Sigmoid colon (tissue), 7 donors: ENCODE measurements around the gene NOL11. TPM values are rescaled to one million over a fixed set of nuclear protein-coding genes. Genes with fewer than 3 reads are reported as not detected.

ENCODE experiments used
- DNase-seq: peaks from one replicate; pipeline ENCODE4 v3.0.0-alpha.2; 2019
- H3K27ac ChIP-seq, 4 donors: fragments of 200-600 bp; sonication (generic); one replicate each; pipeline ENCODE4 v1.5.1; 2016 to 2019; ENCODE audit warnings: mild to moderate bottlenecking in 1 of 4
- H3K27me3 ChIP-seq, 3 donors: fragments of 200-600 bp; sonication (generic); one replicate each; pipeline ENCODE4 v1.5.1; 2019; ENCODE audit warnings: mild to moderate bottlenecking in 1 of 3
- H3K36me3 ChIP-seq, 4 donors: fragments of 200-600 bp; sonication (generic); one replicate each; pipeline ENCODE4 v1.5.1; 2016 to 2019
- H3K4me1 ChIP-seq, 4 donors: fragments of 200-600 bp; sonication (generic); one replicate each; pipeline ENCODE4 v1.5.1; 2017 to 2019
- H3K4me3 ChIP-seq, 4 donors: fragments of 200-600 bp; sonication (generic); one replicate each; pipeline ENCODE4 v1.5.1; 2017 to 2019; ENCODE audit warnings: mild to moderate bottlenecking in 2 of 4, moderate library complexity in 1 of 4
- H3K9me3 ChIP-seq, 4 donors: fragments of 200-600 bp in 3 of 4; sonication (generic) in 3 of 4; one replicate each; pipeline versions ENCODE4 v1.5.1 to v1.6.1; 2013 to 2019
- EP300 ChIP-seq, 4 donors: sonication (generic); formaldehyde crosslinking; IDR thresholded peaks; one replicate each; pipeline ENCODE4 v1.6.1; 2017; ENCODE audit warnings: antibody characterized with exemption in 4 of 4
- POLR2A ChIP-seq, 2 donors: fragments of 450-650 bp; IDR thresholded peaks; one replicate each; pipeline ENCODE4 v1.6.1; 2016; ENCODE audit warnings: antibody characterized with exemption in 2 of 2, mild to moderate bottlenecking in 2 of 2, moderate library complexity in 2 of 2
- POLR2AphosphoS5 ChIP-seq, 4 donors: sonication (generic); formaldehyde crosslinking; IDR thresholded peaks; one replicate each; pipeline ENCODE4 v1.6.1; 2017; ENCODE audit warnings: antibody characterized with exemption in 4 of 4
- WGBS, 2 donors: extraction: QIAGEN DNeasy Blood & Tissue Kit; methylation state at CpG; one replicate each; pipeline ENCODE4 v1.1.7; 2013; 5-methylcytosine and 5-hydroxymethylcytosine counted together
- intact Hi-C: fragments of 100-400 bp; cut with DNase I; formaldehyde crosslinking; loops from one replicate; pipeline ENCODE4 v1.15.1; 2023
- polyA plus RNA-seq, 3 donors: library from polyadenylated mRNA; stranded (reverse); fragments of 200-250 nt; gene quantifications; one replicate each; pipeline ENCODE4 v1.2.3, GENCODE V29; 2013
- total RNA-seq, 4 donors: library from RNA; depleted of rRNA; stranded (reverse); fragments of >200 nt; gene quantifications; one replicate each; pipeline ENCODE4 v1.1.0, GENCODE V29; 2016
- TF ChIP-seq, protein P1 (sequence below), 4 experiments: fragments of 450-650 bp in 3 of 4; fragments of 200-600 bp in 1 of 4; IDR thresholded peaks; one replicate each; pipeline ENCODE4 v1.5.1; 2016 to 2019; ENCODE audit warnings: antibody characterized with exemption in 4 of 4, mild to moderate bottlenecking in 3 of 4, moderate library complexity in 2 of 4
- donor health status: healthy with polysubstance abuse.
- donor health status: Bipolar disorder and iron deficiency.
- donor health status: healthy.

Gene NOL11
- total and polyA plus RNA-seq, 7 donors: 13.8 to 34.2 (median 23.5) TPM

DNA sequence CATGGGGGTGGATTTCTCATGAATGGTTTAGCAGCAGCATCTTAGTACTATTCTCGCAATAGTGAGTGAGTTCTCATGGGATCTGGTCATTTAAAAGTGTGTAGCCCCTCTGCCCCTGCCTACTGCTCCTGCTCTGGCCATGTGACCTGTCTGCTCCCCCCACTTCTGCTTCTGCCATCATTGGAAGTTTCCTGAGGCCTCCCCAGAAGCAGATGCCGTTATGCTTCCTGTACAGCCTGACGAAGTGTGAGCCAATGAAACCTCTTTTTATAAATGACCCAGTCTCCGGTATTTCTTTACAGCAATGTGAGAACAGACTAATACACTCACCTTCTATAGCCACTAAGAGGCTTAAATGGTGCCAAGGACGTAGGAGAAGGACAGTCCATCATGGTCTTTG is 51.5 kb downstream of the NOL11 start:
- Histone ChIP-seq H3K27me3 (no peaks in the 10 kb centered on the region), H3K9me3 (no peaks in the 10 kb centered on the region), H3K27ac (no peak overlapping the region), H3K4me3 (no peak overlapping the region), H3K36me3 (no peaks in the 10 kb centered on the region), H3K4me1 (no peaks in the 10 kb centered on the region)
- 72 to 82% methylated on average over 5 of the region's 5 CpGs for WGBS, 2 donors
- intact Hi-C loops: no loop called here
- no peak for DNase-seq
- no peak for TF ChIP-seq POLR2A (IDR thresholded peaks at IDR 0.05)
- TF ChIP-seq EP300 (IDR thresholded peaks at IDR 0.05): no peak
- TF ChIP-seq, protein P1, sequence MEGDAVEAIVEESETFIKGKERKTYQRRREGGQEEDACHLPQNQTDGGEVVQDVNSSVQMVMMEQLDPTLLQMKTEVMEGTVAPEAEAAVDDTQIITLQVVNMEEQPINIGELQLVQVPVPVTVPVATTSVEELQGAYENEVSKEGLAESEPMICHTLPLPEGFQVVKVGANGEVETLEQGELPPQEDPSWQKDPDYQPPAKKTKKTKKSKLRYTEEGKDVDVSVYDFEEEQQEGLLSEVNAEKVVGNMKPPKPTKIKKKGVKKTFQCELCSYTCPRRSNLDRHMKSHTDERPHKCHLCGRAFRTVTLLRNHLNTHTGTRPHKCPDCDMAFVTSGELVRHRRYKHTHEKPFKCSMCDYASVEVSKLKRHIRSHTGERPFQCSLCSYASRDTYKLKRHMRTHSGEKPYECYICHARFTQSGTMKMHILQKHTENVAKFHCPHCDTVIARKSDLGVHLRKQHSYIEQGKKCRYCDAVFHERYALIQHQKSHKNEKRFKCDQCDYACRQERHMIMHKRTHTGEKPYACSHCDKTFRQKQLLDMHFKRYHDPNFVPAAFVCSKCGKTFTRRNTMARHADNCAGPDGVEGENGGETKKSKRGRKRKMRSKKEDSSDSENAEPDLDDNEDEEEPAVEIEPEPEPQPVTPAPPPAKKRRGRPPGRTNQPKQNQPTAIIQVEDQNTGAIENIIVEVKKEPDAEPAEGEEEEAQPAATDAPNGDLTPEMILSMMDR (IDR thresholded peaks at IDR 0.05): no peak
- TF ChIP-seq POLR2AphosphoS5 (IDR thresholded peaks at IDR 0.05): no peak

DNA sequence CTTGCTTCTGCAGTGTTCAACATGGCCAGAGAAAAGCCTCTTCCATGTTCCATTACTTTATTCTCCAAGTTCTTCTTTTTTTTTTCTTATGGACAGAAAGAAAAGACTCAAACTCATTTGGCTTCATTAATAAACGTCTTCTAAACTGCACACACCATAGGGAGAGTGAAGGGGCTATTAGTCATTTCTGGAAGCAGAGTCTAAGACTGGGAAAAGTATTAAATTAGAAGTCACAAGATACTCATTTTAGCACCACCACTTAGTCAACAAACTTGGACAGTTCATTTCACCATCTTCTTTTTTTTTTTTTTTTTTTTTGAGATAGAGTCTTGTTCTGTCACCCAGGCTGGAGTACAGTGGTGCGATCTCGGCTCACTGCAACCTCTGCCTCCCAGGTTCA is 52.8 kb downstream of the NOL11 start:
- intact Hi-C loops: no loop called here
- Histone ChIP-seq H3K27me3 (no peaks in the 10 kb centered on the region), H3K9me3 (no peaks in the 10 kb centered on the region), H3K27ac (no peak overlapping the region), H3K36me3 (no peaks in the 10 kb centered on the region), H3K4me1 (no peaks in the 10 kb centered on the region), H3K4me3 (no peak overlapping the region)
- 86 to 87% methylated on average over 3 of the region's 3 CpGs for WGBS, 2 donors
- DNase-seq: no peak
- TF ChIP-seq POLR2AphosphoS5 (IDR thresholded peaks at IDR 0.05) (no peak), POLR2A (IDR thresholded peaks at IDR 0.05) (no peak), EP300 (IDR thresholded peaks at IDR 0.05) (no peak)
- TF ChIP-seq, protein P1 (IDR thresholded peaks at IDR 0.05): no peak

DNA sequence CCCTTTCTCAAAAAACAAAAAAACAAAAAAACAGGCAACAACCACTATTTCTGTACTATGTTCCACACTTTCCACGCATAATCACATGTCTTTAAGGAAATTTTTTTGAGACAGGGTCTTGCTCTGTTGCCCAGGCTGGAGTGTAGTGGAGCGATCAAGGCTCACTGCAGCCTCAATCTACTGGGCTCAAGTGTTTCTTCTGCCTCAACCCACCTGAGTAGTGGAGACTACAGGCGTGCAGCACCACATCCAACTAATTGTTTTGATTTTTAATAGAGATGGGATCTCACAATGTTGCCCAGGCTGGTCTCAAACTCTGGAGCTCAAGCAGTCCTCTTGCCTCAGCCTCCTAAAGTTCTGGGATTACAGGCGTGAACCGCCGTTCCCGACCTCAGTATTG is 54.9 kb downstream of the NOL11 start:
- no peaks in the 10 kb centered on the region for H3K27me3 ChIP-seq
- TF ChIP-seq EP300 (IDR thresholded peaks at IDR 0.05) (no peak), POLR2A (IDR thresholded peaks at IDR 0.05) (no peak), POLR2AphosphoS5 (IDR thresholded peaks at IDR 0.05) (no peak)
- TF ChIP-seq, protein P1 (IDR thresholded peaks at IDR 0.05): no peak
- H3K4me1 ChIP-seq: no peaks in the 10 kb centered on the region
- H3K36me3 ChIP-seq: no peaks in the 10 kb centered on the region
- DNase-seq: no peak
- no peak overlapping the region for H3K27ac ChIP-seq
- H3K9me3 ChIP-seq: no peaks in the 10 kb centered on the region
- 95 to 98% methylated on average over 7 of the region's 7 CpGs for WGBS, 2 donors
- H3K4me3 ChIP-seq: no peak overlapping the region
- intact Hi-C loops: no loop called here

DNA sequence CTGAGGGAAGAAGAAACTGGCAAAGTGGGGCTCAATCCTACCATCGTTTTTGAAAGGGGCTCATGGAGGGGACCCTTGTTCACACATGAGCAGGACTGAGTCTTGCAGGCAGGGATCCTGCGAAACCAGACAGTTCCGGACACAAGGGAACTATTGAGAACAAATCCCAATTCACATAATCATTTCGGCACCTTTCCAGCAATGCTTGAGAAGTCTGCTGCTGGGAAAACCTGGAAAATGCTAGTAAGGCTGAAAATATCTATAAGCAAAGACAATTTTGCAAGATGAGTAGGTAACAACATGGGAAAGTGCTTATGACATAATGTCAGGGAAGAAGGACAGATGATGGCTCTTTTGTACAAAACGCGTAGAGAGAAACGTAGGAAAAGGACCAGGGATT is 55.5 kb downstream of the NOL11 start:
- no peak overlapping the region for H3K4me3 ChIP-seq
- WGBS, 2 donors: 86% methylated on average over 7 of the region's 7 CpGs
- no peak for TF ChIP-seq POLR2A (IDR thresholded peaks at IDR 0.05)
- TF ChIP-seq, protein P1 (IDR thresholded peaks at IDR 0.05): no peak
- no peak overlapping the region for H3K27ac ChIP-seq
- intact Hi-C loops: no loop called here
- no peaks in the 10 kb centered on the region for H3K27me3 ChIP-seq
- H3K9me3 ChIP-seq: no peaks in the 10 kb centered on the region
- H3K4me1 ChIP-seq: no peaks in the 10 kb centered on the region
- no peaks in the 10 kb centered on the region for H3K36me3 ChIP-seq
- DNase-seq: no peak

DNA sequence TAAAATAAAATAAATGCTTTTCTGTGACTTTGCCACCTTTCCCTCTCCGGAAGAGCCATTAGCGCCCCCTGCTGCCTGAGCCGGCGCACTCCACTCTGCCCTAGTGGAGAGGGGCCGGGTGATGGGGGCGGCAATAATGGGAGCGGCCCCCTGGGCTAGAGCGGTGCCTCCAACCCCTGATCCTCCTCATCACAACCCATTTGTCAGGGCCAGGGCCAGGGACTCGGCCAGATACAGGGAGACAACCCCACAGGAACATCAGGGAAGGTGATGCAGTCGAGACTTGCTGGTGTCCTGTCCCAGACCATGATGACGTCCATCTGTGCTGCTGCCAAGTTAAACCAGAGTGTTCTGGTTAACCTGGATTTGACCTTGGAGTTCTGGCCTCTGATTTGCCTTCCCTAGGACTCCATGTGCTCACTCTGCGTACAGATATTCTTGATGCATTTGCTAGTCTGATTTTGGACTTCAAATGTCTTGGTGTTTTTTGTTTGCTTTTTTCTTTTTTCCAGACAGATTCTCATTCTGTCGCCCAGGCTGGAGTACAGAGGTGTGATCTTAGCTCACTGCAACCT is 61.4 kb downstream of the NOL11 start:
- Histone ChIP-seq H3K4me1 (peaks cover 0 to 4% (median 0%) of the 10 kb centered on the region in 4 donors), H3K27ac (no peak overlapping the region), H3K9me3 (no peaks in the 10 kb centered on the region), H3K27me3 (no peaks in the 10 kb centered on the region), H3K4me3 (no peak overlapping the region), H3K36me3 (no peaks in the 10 kb centered on the region)
- 18 to 57% methylated on average over 13 of the region's 13 CpGs for WGBS, 2 donors
- intact Hi-C loops: no loop called here
- TF ChIP-seq, protein P1 (IDR thresholded peaks at IDR 0.05): peak in 2 of 4 experiments; percentile 13 to 29
- TF ChIP-seq EP300 (IDR thresholded peaks at IDR 0.05) (no peak), POLR2A (IDR thresholded peaks at IDR 0.05) (no peak), POLR2AphosphoS5 (IDR thresholded peaks at IDR 0.05) (no peak)
- peak; percentile 68 for DNase-seq
